Uterus (tissue), 4 donors: Measurements from ENCODE around the gene JCHAIN. TPM values are rescaled to one million over a fixed set of nuclear protein-coding genes. Genes with fewer than 3 reads are reported as not detected.
"Not testable (repeated sequence)": the region's sequence is repeated elsewhere in the genome, so short reads cannot be mapped to it uniquely, and the experiment has no call there.

Source experiments
- DNase-seq, 2 donors: peaks; one replicate each; pipeline ENCODE4 v3.0.0-alpha.2; 2019 to 2020
- H3K27ac ChIP-seq, 2 donors: fragments of 200-600 bp; sonication (generic); 1 replicate in 1 of 2; 2 replicates in 1 of 2; pipeline ENCODE4 v1.5.1; 2016 to 2018
- H3K27me3 ChIP-seq, 2 donors: fragments of 200-600 bp; sonication (generic); one replicate each; pipeline ENCODE4 v1.5.1; 2018 to 2019; ENCODE audit warnings: control low read depth in 1 of 2
- H3K36me3 ChIP-seq, 2 donors: fragments of 200-600 bp; sonication (generic); one replicate each; pipeline ENCODE4 v1.5.1; 2019; ENCODE audit warnings: control low read depth in 1 of 2
- H3K4me1 ChIP-seq, 2 donors: fragments of 200-600 bp; sonication (generic); one replicate each; pipeline ENCODE4 v1.5.1; 2018 to 2019; ENCODE audit warnings: control low read depth in 1 of 2
- H3K4me3 ChIP-seq, 2 donors: fragments of 200-600 bp; sonication (generic); 1 replicate in 1 of 2; 2 replicates in 1 of 2; pipeline ENCODE4 v1.5.1; 2018 to 2019; ENCODE audit warnings: mild to moderate bottlenecking in 1 of 2
- H3K9me3 ChIP-seq, 2 donors: fragments of 200-600 bp; sonication (generic); one replicate each; pipeline ENCODE4 v1.5.1; 2019; ENCODE audit warnings: control low read depth in 1 of 2
- CTCF ChIP-seq, 4 experiments: fragments of 200-600 bp in 2 of 4; fragments of 450-650 bp in 2 of 4; sonication (generic) in 2 of 4; IDR thresholded peaks; one replicate each; pipeline ENCODE4 v1.5.1; 2016 to 2019; ENCODE audit warnings: antibody characterized with exemption in 4 of 4, mild to moderate bottlenecking in 2 of 4, moderate library complexity in 1 of 4
- POLR2A ChIP-seq, 2 donors: fragments of 450-650 bp; IDR thresholded peaks; one replicate each; pipeline ENCODE4 v1.6.1; 2016; ENCODE audit warnings: antibody characterized with exemption in 2 of 2, mild to moderate bottlenecking in 1 of 2, moderate library complexity in 1 of 2
- intact Hi-C: fragments of 100-400 bp; cut with DNase I; formaldehyde crosslinking; loops from one replicate; pipeline ENCODE4 v1.15.1; 2023; ENCODE audit warnings: low total_unique reads
- total RNA-seq, 4 donors: library from RNA; depleted of rRNA in 3 of 4; stranded (reverse); fragments of >200 nt in 3 of 4; gene quantifications; one replicate each; pipeline versions ENCODE4 v1.1.0 to v1.2.4, GENCODE V29; 2014 to 2023
- donor health status: DM: yes; HTN: yes; CAD: no.

The JCHAIN gene
- total RNA-seq, 4 donors from 2014 or later: 4.9 to 12.7 (median 6.2) TPM

DNA sequence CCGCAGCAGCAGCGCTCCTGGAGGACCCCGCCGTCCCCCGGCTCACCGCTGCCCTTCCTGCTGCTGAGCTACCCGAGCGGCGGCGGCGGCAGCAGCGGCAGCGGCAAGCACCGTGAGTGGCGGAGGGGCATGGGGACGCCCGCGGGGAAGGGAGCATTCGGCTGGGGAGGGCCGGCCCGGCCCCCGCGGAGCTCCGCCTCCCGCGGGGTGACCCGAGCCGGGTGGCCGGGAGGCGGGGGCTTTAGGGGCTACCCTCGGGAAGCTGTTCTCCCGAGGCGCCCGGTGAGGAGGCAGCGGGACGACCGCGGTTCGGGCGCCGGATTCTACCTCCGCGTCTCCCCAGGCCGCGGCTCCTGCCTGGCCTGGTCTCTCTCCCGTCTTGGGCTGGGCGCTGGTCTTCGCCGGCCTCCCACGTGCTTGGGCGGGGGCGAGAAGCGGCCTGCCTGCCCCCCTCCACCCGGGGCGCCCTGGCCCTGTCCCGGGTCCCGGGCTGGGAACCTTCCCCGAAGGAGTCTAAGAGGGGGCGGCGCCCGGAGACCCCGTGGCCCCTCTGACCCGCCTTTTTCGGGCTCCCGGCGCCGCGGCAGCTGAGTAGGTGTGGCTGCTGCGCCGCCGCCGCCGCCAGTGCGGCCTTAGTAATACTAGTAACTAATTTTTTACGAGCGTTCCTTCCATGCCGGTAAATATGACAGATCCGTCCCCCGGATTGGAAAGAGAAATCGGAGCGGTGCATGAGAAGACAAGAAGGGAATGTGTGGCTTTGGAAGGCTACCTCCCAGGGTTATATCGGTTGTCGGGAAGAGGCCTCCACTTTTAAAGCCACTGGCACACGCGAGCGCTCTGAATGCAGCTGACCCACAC is 39.1 kb upstream of the JCHAIN start:
- intact Hi-C loops: no loop called here
- H3K9me3 ChIP-seq: no peaks in the 10 kb centered on the region
- H3K4me1 ChIP-seq: peaks cover 0 to 5% of the 10 kb centered on the region in 2 donors
- no peaks in the 10 kb centered on the region for H3K27me3 ChIP-seq
- no peaks in the 10 kb centered on the region for H3K36me3 ChIP-seq
- peak overlapping the region; percentile 65 to 97 for H3K4me3 ChIP-seq
- TF ChIP-seq POLR2A (IDR thresholded peaks at IDR 0.05) (peak in 1 of 2 donors; percentile 45), CTCF (IDR thresholded peaks at IDR 0.05) (peak in 2 of 4 experiments; percentile 4 to 6)
- peak; percentile 59 to 71 for DNase-seq
- H3K27ac ChIP-seq: peak overlapping the region; percentile 95 to 99

DNA sequence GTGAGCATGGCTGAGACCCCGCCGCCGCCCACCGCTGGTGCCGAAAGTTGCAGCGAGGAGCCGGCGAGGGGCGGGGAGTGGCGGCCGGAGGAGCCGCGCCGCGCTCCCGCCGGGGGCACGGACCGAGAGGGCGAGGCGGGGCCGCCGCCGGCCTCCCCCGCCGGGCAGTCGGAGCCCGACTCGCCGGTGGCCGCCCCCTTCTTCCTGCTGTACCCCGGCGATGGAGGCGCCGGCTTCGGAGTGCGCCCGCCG is 38.5 kb upstream of the JCHAIN start:
- intact Hi-C loops: no loop called here
- Histone ChIP-seq H3K4me1 (peaks cover 0 to 5% of the 10 kb centered on the region in 2 donors), H3K36me3 (no peaks in the 10 kb centered on the region), H3K9me3 (no peaks in the 10 kb centered on the region), H3K4me3 (peak overlapping the region; percentile 65 to 97), H3K27me3 (no peaks in the 10 kb centered on the region), H3K27ac (peak overlapping the region; percentile 95 to 99)
- TF ChIP-seq POLR2A (IDR thresholded peaks at IDR 0.05): no peak
- TF ChIP-seq CTCF (IDR thresholded peaks at IDR 0.05): no peak
- no peak for DNase-seq

DNA sequence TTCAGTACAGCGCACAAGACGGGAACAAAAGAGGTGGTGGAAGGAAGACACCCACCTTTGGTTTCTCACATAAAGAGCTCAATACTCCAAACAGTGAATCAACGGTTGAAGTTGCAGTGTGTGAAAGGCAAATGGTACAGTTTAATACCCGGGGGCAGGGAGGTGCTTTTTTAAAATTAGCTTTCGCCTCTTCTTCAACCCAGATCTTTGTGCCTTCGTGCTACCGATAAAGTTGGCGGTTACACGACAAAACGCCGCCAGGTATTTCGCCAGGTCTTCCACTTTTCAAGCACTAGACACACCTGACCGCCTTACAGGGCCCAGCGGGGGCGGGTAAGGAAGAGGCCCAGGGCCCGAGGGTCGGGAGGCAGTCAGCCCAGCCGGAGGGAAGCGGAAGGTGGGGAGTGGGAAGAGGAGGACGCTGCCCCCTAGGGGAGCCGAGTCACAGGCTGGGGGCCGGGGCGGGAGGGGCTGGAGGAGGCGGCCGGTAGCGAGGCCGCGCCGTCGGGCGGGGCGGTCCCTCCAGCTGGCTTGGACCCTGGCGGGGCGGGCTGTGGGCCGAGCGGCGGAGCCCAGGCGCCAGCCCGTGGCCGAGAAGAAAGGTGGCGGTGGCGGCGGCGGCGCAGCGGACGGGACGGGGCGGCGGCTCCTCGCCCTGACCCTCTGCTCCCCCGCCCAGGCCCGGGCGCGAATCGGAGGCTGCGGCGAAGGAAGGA is 38.1 kb upstream of the JCHAIN start:
- H3K27me3 ChIP-seq: no peaks in the 10 kb centered on the region
- no peaks in the 10 kb centered on the region for H3K36me3 ChIP-seq
- peak; percentile 79 to 82 for DNase-seq
- peak overlapping the region; percentile 95 to 99 for H3K27ac ChIP-seq
- intact Hi-C loops: no loop called here
- peak overlapping the region; percentile 65 to 97 for H3K4me3 ChIP-seq
- no peaks in the 10 kb centered on the region for H3K9me3 ChIP-seq
- peak in 1 of 2 donors; percentile 50 for TF ChIP-seq POLR2A (IDR thresholded peaks at IDR 0.05)
- peak in 3 of 4 experiments; percentile 9 to 43 (median 37) for TF ChIP-seq CTCF (IDR thresholded peaks at IDR 0.05)
- peaks cover 0 to 5% of the 10 kb centered on the region in 2 donors for H3K4me1 ChIP-seq

DNA sequence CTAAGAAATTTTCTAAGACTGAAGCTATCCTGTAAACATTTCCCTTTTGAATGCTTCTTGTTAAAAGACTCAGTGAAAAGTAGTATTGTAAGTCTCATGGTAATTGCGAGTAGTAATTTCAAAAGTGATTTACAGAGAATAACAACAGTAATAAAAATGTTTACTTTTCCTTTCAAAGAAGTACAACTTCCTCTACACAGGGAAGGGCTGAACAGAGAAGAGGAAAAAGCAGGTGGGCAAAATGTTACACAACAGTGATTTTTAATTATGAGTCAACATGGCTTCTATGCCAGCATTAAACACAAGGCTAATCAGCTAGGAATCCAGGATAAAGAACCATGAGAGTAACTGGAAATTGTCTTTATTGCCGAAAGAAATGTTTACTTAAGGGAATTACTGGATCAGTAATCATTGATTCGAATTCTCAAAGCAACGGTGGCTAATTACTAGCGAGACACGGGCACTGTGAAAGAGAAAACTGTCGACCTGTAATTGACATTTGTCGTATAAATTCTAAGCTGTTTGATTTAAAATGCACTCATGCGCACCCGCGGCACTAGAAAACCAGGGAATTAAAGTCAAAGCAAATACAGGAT is 37.4 kb upstream of the JCHAIN start:
- peak in 1 of 2 donors; percentile 24 for DNase-seq
- TF ChIP-seq POLR2A (IDR thresholded peaks at IDR 0.05) (no peak), CTCF (IDR thresholded peaks at IDR 0.05) (no peak)
- Histone ChIP-seq H3K27ac (peak overlapping the region; percentile 95 to 99), H3K4me1 (peaks cover 0 to 5% of the 10 kb centered on the region in 2 donors), H3K9me3 (no peaks in the 10 kb centered on the region), H3K27me3 (no peaks in the 10 kb centered on the region), H3K4me3 (peak overlapping the region; percentile 65 to 97), H3K36me3 (no peaks in the 10 kb centered on the region)
- intact Hi-C loops: no loop called here

- peak overlapping the region in 1 of 2 donors; percentile 99 for H3K27ac ChIP-seq
- H3K27me3 ChIP-seq, H3K9me3 ChIP-seq, H3K36me3 ChIP-seq, DNase-seq, H3K4me3 ChIP-seq, H3K4me1 ChIP-seq, intact Hi-C loops: not testable (repeated sequence)
Measured at GRCh38 chr4:70702592-70702991, 36.3 kb upstream of the JCHAIN start.
